ENCODE results near the gene TATDN2.
"Not testable (repeated sequence)": the region's sequence is repeated elsewhere in the genome, so short reads cannot be mapped to it uniquely, and the experiment has no call there.

TATDN2 gene

DNA sequence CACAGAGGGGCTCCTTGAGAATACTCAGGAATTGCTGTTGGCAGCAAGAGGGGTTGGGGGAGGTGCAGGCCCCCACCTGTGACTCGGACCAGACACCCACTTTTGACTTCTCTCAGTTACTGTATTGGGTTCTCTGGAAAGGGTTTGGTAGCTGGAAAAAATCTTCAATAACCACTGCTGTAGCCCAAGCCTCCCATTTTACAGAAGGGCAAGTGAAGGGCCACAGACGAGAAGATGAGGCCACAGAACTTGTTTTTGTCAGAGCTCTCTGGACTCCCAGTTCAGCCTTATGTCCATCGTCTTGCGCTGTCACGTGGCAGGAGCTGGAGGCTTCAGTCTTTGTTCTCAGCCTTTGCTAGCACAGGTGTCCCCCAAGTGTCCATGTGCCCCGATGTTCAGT is 12.7 kb upstream of the TATDN2 start:
- DNase-seq (ENCODE audit: low read depth in 2 of 2), result no peak

DNA sequence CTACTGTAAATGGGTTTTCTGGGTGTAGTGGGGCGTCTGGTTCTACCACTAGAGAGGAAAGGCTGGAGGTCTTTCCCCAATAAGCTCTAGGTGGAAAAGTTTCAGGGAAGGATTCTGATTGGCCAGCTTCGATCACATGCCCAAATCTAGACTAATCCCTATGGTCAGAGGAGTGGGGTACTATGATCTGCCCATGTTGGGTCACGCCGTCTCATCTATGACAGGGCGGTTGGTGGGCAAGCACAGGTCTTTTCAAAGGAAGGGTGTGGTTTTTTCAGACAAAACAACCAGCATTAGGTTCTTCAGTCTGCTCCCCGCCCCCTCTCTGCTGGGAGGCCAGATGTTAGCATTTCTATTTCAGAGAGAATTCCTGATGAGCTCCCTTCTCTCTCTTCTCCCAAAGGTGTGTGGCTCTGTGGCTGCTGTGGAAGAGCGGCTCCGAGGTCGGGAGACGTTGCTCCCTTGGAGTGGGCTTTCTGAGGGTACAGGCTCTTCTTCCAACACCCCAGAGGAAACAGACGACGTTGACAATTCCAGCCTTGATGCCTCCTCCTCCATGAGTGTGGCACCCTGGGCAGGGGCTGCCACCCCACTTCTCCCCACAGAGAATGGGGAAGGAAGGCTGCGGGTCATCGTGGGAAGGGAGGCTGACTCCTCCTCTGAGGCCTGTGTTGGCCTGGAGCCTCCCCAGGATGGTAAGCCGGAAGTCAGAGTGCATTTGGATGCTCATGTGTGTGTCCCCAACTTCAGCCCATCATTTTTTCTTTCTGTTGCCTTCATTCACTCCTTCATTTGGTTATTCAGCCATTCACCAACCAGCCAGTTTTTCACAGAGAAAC is 9.7 kb upstream of the TATDN2 start:
- no peak for DNase-seq (ENCODE audit: low read depth in 2 of 2)

DNA sequence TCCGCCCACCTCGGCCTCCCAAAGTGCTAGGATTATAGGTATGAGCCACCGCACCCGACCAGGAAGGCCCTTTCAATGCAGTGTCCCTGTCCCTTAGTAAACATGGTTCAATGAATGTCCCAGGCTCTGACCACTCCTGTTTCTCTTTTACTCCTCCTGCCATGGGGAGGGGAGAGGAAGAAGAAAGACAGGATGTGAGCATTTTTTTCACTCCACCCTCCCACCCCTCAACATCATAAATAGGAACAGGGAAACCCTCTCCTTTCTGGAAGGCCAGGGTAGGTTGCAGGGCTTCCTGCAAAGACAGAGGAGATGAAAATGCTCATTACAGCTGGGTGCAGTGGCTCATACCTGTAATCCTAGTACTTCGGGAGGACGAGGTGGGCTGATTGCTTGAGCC is 7.5 kb upstream of the TATDN2 start:
- no peak for DNase-seq (ENCODE audit: low read depth in 2 of 2)

DNA sequence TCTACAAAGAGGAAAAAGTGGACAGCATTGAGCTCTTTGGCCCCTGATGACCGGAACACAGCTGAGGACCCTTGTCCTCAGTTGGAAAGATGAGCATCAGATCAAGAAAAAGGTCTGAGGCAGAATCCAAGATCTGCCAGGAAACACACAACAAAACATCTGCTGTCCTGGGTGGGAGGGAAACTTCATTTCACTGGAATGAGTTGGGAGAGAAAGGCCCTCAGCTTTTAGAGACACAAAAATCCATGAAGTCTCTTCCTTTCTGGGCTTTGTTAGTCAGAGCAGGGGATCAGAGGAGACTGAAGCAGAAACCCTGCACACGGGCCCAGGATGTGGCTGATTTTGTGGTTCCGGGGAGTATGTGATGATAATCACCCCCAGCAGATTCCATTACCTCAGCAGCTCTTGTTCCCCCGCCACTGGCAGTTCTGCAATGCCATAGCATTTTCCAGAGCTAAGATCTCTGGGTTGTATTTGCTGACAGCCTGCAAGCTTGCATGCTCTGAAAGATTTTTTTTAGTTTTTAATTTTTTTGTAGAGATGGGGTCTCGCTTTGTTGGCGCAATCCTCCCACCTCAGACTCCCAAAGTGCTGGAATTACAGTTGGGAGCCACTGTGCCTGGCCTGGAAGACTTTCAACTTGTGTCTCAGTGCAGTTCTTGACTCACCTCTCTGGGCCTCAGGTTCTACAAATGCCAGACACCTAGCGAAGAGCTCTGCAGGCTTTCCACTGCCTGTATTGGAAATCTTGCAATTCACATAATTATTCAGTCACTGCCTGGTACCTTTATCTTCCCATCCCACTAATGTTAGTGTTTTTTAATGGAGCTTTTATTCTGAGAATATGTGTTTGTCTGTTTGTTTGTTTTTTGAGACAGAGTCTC is 5.8 kb upstream of the TATDN2 start:
- DNase-seq (ENCODE audit: low read depth in 2 of 2), result peak; percentile 56 to 58

DNA sequence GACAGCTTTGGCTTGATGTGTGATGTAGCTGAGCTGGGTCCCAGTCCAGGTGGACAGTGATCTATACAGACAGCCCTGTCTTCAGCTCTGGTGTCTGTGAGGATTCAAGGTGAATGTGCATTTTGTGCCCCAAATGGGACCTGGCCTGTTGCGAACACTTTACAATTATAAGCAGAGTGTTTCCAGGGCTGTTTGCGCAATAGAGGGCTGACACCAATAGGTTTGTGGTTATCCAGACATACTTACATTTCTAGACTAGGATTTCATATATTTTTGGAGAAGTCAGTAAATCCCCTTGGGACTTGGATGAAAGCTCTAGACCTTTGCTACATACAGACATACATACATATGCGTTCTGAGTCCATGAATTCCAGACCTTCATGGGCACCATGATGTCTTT is 4.2 kb upstream of the TATDN2 start:
- no peak for DNase-seq (ENCODE audit: low read depth in 2 of 2)

DNA sequence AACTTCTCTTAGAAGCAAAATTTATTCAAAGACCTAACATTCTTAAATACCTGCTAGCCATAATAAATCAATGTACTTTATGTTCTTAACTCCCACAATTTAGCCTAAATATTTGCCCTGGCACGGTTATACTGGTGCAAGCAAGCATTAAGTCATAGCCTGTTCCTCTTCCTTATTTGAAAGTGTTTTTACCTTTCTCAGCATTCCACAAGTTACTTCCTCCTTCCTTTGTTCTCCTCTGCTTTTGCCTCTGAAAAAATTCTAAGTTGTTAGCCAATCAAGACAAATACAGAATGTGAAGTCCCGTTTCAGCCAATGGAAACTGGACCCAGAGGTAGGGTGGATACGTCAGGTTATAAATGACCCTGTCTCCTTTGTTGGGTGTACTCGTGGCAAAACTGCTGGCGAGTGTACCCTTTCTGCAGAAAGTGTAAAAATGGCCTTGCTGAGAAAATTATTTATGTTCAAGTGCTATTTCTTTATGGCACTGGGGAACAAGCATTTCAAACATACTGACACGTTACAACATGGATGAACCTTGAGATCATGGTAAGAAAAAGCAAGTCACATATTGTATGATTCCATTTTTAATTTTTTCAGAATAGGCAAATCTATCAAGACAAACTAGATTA is 3.1 kb upstream of the TATDN2 start:
- DNase-seq (ENCODE audit: low read depth in 2 of 2), result no peak

DNA sequence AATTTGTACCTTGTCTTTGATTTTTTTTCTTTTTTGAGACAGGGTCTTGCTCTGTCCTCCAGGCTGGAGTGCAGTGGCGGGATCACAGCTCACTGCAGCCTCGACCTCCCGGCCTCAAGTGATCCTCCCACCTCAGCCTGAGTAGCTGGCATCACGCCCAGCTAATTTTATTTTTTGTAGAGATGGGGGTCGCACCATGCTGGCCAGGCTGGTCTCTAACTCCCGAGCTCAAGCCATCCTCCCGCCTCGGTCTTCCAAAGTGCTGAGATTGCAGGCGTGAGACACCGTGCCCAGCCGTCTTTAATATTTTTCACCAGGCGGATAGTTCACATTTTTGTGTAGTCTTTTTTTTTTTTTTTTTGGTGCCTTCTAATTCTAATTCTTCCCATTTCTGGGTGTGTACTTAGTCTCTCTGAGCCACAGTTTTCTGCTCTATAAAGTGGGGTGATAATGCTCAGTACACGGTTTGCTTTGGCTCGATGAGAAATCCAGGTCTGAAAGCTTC is 528 bp upstream of the TATDN2 start:
- no peak for DNase-seq (ENCODE audit: low read depth in 2 of 2)

DNA sequence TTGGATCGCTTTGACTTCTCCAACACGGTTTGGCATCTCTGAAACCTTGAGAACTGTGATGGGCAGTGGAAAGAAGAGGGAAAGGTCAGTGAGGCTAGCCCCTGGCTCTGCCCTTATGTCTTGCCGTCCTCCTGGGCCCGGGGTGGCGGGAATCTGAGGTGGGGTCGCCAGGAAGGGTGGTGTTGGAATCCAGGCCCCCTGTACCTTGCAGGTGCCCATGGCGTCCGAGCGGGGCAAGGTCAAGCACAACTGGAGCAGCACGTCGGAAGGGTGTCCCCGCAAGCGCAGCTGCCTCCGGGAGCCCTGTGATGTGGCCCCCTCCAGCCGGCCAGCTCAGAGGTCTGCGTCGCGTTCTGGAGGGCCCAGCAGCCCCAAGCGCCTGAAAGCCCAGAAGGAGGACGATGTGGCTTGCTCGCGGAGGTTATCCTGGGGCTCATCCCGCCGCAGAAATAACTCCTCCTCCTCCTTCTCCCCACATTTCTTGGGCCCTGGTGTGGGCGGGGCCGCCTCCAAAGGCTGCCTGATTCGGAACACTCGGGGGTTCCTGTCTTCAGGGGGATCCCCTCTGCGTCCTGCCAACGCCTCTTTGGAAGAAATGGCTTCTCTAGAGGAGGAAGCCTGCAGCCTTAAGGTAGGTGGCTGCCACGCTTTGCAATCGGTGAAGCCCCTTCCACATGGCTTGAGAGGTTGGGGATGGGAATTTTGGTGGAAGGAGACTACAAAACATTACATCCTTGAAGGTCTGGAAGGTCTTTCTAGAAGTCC is 907 bp downstream of the TATDN2 start:
- peak in 1 of 2 donors; percentile 45 for DNase-seq (ENCODE audit: low read depth in 2 of 2)

DNA sequence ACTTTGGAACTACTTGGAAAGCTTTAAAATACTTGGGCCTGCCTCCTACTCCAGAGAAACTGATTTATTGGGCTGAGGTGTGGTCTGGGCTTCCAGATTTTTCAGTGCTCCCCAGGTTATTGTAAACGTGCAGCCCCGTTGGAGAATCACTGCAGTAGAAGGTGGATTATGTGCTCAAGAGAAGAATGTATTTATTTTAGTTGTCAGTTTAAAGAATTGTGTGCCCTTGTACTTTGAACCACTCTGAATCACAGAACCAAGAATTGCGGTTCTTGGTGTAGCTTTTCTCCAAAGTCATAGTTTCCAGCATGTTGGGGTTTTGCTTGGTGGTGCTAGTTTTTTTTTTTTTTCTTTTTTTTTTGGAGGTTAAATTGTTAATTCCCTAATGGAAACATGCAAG is 1.6 kb downstream of the TATDN2 start:
- DNase-seq (ENCODE audit: low read depth in 2 of 2), result no peak

DNA sequence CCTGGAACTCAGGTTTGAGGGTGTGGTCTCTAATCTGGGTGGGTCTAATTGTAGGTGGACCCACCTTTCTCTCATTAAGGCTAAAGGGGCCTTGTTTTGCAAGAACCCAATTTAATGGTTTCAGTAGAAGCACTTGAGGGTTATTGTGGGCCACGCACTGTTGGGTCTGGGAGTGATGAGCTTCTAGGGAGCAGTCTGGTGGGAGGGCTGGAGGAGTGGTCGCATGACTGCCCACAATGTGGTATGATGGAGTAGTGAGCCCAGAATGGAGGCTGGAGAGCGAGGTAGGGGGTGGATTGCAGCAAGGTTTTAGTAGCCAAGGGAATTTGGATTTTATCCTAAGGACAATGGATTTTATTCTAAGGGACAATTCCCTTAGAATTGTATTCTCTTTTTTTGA is 2.7 kb downstream of the TATDN2 start:
- no peak for DNase-seq (ENCODE audit: low read depth in 2 of 2)

DNA sequence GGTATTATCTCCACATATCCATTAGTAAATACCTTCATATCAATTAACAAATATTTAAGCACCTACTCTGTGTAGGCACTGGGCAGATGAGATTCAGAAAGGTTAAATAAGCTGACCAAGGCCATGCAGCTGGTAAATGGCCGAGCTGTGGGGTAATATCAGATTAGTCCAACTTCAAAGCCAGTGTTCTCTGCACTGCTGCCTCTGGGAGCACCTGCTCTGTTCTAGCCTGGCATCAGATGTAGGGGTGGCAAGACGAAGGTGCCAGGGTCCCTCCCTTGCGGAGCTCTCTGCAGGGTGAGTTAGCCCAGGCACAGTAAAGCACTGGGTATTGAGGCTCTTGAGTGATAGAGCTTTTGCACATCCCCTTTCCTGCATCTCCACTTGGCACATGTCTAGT is 5.5 kb downstream of the TATDN2 start:
- no peak for DNase-seq (ENCODE audit: low read depth in 2 of 2)

DNA sequence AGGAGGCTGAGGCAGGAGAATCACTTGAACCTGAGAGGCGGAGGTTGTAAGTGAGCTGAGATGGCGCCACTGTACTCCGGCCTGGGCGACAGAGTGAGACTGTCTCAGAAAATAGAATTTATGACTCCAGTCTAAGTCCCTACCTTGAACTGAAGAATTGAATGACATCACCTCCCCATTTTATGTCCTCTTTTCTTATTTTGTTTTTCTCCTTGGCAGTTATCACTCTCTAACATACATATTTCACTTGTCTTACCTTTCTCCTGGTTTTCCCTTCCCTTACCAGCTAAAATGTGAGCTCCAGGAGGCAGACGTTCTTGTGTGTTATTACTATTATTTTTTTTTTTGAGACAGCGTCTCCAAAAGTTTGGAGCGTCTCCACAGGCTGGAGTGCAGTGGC is 7.6 kb downstream of the TATDN2 start:
- DNase-seq (ENCODE audit: low read depth in 2 of 2), result no peak

DNA sequence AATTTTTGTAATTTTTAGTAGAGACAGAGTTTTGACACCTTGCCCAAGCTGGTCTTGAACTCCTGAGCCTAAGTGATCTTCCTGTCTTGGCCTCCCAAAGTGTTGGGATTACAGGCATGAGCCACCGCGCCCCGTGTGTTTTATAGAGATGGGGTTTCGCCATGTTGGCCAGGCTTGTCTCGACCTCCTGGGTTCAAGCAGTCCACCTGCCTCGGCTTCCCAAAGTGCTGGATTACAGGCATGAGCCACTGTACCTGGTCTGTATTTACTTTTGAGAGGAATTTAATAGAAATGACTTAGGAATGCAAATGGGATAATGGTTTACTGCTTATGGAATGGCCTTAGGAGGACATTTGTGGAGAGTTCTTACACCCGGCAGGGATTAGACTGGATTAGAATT is 10.8 kb downstream of the TATDN2 start:
- no peak for DNase-seq (ENCODE audit: low read depth in 2 of 2)

DNA sequence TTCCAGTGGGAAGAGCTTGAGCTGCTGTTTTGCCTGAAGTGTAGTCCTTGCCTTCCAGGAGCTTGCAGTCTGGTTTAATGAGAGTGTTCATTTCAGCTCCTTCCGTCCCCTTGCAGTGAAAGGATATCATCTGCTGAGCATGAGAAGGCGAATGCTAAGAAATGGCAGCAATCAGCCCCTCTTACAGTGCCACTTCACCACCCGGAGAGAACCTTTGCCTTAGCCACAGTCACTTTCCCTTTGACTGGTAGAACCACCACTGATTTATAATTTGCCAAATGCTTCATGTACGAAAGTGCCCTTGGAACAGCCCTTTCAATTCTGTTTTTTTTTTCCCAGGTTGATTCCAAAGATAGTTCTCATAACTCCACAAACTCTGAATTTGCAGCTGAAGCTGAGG is 11.5 kb downstream of the TATDN2 start:
- no peak for DNase-seq (ENCODE audit: low read depth in 2 of 2)

DNA sequence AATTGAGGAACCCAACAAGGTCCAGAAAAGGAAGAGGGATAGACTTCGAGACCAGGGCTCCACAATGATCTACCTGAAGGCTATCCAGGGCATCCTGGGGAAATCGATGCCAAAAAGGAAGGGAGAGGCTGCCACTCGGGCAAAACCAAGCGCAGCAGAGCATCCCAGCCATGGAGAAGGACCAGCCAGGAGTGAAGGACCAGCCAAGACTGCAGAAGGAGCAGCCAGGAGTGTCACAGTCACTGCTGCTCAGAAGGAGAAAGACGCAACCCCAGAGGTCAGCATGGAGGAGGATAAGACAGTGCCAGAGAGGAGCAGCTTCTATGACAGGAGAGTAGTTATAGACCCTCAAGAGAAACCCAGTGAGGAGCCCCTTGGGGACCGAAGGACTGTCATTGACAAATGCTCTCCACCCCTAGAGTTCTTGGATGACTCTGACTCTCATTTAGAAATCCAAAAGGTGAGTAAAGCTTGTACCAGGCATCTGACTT is 12.0 kb downstream of the TATDN2 start:
- DNase-seq (ENCODE audit: low read depth in 2 of 2), result no peak

DNA sequence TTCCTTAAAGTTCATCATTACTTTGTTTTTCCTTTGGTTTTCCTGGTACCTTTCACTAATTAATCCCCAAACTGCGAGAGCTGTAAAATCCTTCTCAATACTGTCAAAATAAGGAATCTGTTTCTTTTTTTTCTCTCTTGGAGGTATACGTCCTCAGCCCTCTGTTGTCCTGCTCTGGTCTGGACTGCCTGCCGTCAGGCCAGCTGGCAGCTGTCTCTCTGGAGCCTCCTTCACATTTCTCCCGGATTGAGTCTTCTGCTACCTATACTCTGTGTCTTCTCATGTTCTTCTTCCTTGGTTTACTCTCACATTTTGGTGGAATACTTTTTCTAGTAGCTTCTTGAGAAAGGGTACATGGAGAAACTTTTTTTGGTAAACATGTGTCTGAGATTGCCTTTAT is 13.8 kb downstream of the TATDN2 start:
- DNase-seq (ENCODE audit: low read depth in 2 of 2), result no peak

DNA sequence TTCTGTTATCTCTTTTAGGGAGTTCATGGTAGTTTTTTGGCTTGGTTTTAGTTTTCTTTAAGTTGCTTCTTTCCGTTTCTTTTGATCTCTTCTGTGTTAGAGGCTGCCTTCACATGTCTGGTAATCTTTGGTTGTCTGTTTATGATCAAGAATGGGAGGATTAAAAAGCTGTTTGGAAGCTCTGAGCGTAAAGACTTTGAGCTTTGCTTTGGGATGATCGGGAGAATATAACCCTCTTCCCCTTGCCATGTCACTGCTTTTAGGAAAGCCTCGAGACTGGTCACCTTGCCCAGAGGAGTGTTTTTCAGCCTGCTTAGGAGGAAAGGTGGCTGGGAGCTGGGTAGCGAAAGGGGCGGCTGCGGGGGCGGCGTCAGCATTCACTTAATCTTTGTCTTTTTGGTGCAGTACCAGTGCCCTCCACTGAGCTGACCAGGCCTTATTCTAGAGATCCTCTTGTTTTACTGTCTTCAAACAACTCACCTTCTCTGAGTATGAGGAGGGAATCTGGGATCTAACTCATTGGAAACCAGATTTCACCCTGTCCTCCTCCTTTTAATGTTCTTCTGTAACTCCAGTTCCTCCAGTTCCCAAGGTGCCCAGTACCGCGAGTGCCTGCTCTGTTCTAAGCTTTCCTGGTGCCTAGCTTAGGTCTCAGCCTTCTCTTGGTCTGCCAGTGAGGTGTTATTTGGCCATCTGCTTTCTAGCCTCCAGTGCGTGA is 15.5 kb downstream of the TATDN2 start:
- DNase-seq (ENCODE audit: low read depth in 2 of 2), result peak in 1 of 2 donors; percentile 46

DNA sequence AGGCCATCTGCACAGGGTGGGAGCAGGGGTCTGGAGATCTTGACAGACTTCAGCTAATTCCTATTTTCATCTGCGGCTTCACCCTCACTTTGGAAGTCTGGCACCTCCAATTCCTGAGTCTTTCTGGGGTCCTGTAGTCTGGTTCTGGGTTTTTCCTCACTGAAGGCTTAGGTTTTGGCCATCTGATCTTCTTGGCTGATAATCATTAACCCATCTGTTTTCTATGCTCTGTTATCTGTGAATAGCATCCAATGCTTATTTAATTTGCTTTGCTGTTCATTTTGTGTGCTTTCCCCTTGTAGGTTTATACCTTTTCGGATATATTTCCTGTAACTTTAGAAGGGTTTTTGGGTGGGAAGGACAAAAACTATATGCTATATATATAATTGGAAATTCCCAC is 17.6 kb downstream of the TATDN2 start:
- no peak for DNase-seq (ENCODE audit: low read depth in 2 of 2)

DNA sequence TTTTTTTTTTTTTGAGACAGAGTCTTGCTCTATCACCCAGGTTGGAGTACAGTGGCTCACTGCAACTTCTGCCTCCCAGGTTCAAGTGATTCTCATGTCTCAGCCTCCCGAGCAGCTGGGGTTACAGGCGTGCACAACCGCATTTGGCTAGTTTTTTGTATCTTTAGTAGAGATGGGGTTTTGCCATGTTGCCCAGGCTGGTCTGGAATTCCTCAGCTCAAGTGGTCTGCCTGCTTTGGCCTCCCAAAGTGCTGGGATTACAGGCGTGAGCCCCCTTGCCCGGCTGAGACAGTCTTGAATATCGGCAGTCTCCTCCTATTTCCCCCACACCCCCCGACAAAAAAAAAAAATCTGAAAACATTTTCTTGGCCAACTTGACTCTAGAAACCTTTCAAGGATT is 18.7 kb downstream of the TATDN2 start:
- DNase-seq (ENCODE audit: low read depth in 2 of 2), result not testable (repeated sequence)

DNA sequence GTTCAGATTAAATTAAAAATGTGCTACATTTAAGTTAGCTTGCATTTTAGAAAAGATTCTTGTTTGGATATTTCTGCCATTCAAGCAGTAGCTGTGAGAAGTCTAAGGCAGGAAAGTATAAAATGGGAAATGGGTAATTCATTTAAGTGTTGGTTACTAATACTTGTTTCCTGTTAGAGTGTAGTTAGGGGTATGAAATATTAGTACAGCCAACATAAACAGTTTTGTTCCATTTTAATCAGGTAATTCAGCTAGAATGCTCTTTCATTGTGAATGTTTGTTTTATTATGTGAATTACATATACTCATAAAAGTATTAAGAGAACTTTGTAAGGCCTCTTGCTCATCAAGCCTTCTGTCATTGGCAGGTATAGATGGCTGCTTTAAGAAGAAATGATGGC is 19.9 kb downstream of the TATDN2 start:
- DNase-seq (ENCODE audit: low read depth in 2 of 2), result no peak

DNA sequence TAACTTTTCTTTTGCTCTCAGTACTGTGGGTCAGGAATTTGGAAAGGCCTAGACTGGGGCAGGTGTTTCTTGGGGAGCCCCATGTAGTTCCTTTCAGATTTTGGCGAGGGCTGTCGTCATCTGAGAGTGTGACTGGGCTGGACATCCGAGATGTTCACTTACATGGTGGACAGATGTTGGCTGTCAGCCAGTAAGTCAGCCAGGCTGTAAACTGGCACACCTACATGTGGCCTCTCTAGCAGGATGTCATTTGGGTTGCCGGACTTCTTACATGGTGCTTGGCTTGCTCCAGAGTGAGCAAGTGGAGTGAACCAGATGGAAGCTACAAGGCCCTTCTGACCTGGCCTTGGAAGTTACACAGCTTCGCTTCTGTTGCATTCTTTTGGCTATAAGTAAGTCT is 20.7 kb downstream of the TATDN2 start:
- DNase-seq (ENCODE audit: low read depth in 2 of 2), result no peak
